Effector CD8-positive, alpha-beta T cell (primary cell): Measurements from ENCODE around the gene ACTL10.

Experiments
- DNase-seq: peaks from one replicate; lab custom pipeline; 2025; lab: John Stamatoyannopoulos, UW

Gene ACTL10

GRCh38 chr20:33663161-33664084, 3.3 kb upstream of the ACTL10 start:
- peak; percentile 52 for DNase-seq

- DNase-seq = no peak
These were observed 2.5 kb upstream of the ACTL10 start for GRCh38 chr20:33664085-33664761.

GRCh38 chr20:33664762-33665144, 2.0 kb upstream of the ACTL10 start:
- DNase-seq = no peak

- DNase-seq = peak; percentile 23
These were observed 517 bp downstream of the ACTL10 start for GRCh38 chr20:33667245-33667675.

GRCh38 chr20:33667676-33668465, 1.1 kb downstream of the ACTL10 start:
- peak; percentile 55 for DNase-seq

- no peak for DNase-seq
These were observed 1.9 kb downstream of the ACTL10 start for GRCh38 chr20:33668466-33669155.

GRCh38 chr20:33669224-33669623, 2.5 kb downstream of the ACTL10 start:
- DNase-seq = no peak

- DNase-seq = no peak
These were observed 3.3 kb downstream of the ACTL10 start for GRCh38 chr20:33669873-33670640.

- no peak for DNase-seq
These were observed 4.2 kb downstream of the ACTL10 start for GRCh38 chr20:33670715-33671499.

GRCh38 chr20:33671573-33672288, 5.0 kb downstream of the ACTL10 start:
- DNase-seq = no peak

GRCh38 chr20:33672426-33673113, 5.8 kb downstream of the ACTL10 start:
- DNase-seq = no peak

GRCh38 chr20:33673114-33673409, 6.3 kb downstream of the ACTL10 start:
- DNase-seq = no peak

GRCh38 chr20:33673410-33674293, 6.9 kb downstream of the ACTL10 start:
- DNase-seq = no peak

GRCh38 chr20:33674294-33675135, 7.8 kb downstream of the ACTL10 start, which contains the start of gene NECAB3:
TSS of gene NECAB3 (minus strand) at chr20:33674428. CDS start at chr20:33674352, 76 bp downstream.
- DNase-seq = peak; percentile 24

GRCh38 chr20:33675136-33675959, 8.6 kb downstream of the ACTL10 start:
- no peak for DNase-seq

GRCh38 chr20:33676121-33676520, 9.4 kb downstream of the ACTL10 start:
- DNase-seq = no peak
